HG03469 (cell line): ENCODE data around the gene SLC12A5.
"Not testable (repeated sequence)": the region's sequence is repeated elsewhere in the genome, so short reads cannot be mapped to it uniquely, and the experiment has no call there.

Source experiments
- ATAC-seq: cut with Tn5 transposase; IDR thresholded peaks from one replicate; pipeline ENCODE4 v1.9.1; 2021; ENCODE audit warnings: mild to moderate bottlenecking, moderate library complexity, moderate number of reproducible peaks; ENCODE audit not compliant: unreplicated experiment

The SLC12A5 gene

DNA sequence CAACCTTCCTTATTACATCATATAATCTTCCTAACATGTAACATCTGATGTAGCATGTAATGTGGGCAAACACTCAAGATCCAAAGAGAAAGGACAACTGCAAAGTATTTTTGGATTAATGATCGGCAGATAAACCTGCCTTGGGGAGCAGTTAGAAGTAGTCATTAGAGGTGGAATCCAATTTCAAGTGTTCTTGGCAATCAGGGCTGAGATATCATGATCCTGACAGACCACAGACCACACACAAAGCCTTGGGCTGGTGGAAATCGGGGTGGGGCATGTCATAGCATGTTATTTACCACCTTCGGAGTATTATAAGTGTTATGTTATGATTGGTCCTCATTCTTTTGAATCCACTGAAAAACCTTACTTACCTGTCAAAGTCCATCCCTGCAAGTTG is 44.4 kb downstream of the SLC12A5 start:
- ATAC-seq: no peak

DNA sequence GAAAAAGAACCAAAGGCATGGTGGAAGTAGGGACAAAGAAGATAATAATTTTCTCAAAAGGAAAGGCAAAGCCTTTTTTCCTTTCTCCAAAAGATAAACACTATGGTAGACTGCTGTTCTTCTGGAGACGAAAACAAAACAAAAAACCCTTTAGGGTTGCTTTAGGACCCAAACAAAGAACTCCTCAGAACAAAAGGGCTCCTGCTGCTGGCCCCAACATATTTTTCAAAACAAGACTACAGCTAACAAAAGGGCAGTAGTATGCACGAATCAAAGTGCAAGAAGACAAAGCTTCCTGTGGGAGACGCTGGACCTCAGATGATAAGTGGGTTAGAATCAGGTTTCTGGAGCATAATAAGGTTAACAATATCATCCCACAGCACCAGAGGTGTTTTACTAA is 45.0 kb downstream of the SLC12A5 start:
- no peak for ATAC-seq

DNA sequence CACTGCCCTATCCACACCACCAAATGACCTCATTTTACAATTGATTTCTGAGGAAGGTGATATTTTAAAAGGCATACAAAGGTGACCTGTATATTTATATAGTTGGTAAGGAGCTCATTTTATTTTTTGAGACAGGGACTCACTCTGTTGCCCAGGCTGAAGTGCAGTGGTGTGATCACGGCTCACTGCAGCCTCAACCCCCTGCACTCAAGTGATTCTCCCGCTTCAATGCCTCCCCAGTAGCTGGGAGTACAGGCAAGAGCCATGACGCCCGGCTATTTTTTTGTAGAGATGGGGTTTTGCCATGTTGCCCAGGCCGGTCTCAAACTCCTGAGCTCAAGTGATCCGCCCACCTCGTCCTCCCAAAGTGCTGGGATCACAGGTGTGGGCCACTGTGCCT is 47.8 kb downstream of the SLC12A5 start:
- no peak for ATAC-seq

DNA sequence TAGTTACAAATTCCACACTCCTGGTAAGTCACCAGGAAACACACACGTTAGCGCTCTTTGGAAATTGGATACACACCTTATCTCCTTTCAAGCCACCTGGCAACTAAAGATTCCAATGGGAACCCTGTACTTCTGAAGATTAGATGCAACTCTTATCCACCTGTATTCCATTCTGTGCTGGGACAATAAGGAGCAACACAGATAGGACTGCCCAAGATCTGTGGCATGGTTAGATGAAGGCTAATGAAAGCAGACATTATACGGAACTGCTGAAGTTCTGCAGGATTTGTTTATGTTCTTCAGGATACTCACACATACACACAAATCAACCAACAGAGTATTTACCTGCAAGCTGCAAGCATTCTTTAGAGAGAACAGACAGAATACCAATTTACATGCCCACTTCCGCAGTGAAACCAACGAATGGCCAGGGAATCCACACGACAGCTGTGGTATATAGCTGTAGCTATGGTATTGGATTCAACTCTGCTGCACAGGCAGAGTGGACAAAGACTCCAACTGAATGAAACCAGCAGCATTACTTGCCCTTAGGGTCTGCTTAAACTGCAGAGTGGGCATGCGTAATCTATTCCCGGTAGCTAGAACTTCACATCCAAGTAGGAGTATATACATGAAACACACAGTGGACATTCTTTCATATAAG is 48.8 kb downstream of the SLC12A5 start:
- no peak for ATAC-seq

DNA sequence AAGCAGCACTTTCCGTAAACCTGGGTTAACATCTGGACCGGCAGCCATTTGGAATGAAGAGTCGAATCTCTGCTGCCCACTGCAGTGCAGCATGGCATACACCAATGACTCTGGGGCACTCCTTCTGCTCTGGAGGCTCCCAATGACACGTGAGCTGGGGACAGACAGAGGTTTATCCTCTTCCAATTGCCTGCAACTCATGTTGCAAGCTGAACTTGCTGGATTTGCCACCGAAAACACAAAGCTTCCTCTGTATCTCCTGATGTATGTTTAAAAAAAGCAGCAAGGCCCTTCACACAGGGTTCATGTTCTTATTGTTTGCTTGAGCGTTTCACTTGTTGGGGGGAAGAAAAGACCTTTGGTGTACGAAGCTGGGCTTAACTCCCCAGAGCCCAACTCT is 49.9 kb downstream of the SLC12A5 start:
- no peak for ATAC-seq

DNA sequence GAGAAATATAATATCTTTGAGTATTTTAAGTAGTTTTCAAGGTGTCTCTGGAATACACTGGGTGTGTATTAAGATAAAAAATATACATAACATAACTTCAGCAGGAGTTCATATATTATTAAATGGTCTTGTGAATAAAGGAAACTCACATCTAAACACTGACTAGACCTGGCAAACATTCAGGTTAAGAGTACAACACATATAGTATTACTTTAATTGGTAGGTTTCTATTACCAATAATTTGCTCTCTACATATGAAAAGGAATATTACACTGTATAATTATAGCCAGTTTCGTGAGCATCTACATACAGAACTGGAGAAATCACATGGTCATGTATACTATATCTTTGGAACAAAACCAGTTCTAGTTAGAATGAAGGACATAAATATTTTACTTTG is 52.1 kb downstream of the SLC12A5 start:
- no peak for ATAC-seq

DNA sequence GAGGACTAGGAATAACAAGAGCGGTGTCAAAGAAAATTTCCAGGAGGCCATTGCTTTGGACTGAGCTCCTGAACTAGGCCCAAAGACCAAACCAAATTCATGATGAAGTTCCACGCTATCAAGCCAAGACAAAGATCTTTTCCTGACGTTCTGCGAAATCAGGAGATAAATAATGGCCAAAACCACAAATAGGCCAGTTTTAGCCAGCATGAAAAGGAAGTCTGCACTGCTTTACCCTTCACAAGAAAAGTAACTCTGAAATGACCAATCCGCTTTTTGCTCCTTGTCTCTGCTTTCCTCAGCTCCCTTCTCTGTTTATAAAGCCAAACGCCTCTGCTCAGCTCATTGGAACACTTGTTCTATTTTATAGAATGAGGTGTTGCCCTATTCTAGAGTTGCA is 54.1 kb downstream of the SLC12A5 start:
- no peak for ATAC-seq

DNA sequence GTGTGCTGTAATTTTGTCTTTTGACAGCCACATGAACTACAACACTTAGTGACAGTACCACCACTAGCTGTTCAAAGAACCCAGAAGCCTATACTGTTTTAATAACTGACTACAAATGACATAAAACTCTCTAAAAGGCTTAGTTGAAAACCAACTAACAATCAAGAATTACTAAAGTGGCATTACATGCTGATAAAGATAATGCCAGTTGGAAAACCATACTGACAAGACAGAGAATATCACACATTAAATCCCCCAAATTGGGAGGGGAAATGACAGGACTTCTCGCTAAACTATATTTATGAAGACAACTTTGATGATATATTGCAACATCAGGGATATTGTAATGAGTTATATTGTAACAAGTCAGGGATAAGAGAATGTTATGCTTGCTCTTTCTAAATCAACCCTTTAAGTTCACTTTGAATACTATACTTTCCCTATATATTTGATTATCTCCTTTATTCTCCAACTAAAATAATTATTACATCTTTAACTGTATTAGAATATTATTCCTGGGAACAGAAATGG is 54.6 kb downstream of the SLC12A5 start:
- ATAC-seq: no peak

DNA sequence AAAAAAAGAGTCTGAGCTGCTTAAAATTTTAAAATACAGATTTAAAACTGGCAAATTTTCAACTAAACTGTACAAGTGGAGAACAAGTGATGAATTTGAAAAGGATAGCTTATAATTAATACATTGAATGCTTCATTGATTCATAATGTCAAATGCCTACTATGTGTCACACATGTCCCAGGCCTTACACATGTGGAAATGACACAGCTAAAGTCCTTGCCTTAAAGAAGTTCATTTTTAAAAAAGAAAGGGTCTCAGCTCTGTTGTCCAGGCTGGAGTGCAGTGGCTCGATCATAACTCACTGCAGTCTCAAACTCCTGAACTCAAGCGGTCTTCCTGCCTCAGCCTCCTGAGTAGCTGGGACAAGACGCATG is 55.8 kb downstream of the SLC12A5 start:
- ATAC-seq: no peak

DNA sequence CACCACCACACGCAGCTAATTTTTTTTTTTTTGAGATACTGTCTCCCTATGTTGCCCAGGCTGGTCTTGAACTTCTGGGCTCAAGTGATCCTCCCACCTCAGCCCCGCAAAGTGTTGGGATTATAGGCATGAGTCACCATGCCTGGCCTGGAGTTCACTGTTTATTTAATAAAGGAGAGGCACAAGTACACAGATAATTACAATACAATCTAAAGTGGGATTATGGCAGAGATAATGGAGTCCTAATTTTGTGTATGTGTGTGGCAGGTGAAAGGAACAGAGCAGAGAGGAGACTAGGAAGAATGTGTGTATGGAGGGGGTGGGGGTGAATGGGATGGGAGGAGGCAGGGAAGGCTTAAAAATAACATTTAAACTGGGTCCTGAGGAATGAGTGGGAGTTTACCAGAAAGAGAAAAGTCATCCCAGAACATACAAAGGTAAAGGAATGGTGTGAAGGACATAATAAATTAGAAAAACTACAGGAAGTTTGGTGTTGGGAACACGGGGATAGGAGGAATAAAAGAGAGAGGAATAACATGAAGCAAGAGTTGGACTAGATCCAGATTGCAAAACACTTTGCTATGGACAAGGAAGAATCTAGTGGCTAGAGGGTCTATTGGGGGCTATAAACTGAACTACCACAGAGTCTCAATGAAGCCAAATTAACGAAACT is 56.3 kb downstream of the SLC12A5 start:
- ATAC-seq: no peak

DNA sequence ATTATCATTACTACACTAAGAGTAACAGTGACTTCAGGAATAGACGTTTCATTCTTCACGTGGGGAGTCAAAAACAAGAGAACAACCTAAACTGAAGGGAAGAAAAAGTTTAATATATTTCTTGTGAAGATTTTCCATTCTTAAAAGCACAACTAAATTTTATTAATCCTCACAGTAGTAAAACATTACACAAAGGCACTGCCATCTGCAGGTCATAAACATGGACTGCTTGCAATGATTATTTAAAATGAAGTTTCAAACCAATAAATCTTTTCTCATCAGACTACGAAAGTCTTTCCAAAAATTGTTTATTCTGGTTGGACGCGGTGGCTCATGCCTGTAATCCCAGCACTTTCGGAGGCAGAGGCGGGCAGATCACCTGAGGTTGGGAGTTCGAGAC is 58.1 kb downstream of the SLC12A5 start:
- no peak for ATAC-seq

DNA sequence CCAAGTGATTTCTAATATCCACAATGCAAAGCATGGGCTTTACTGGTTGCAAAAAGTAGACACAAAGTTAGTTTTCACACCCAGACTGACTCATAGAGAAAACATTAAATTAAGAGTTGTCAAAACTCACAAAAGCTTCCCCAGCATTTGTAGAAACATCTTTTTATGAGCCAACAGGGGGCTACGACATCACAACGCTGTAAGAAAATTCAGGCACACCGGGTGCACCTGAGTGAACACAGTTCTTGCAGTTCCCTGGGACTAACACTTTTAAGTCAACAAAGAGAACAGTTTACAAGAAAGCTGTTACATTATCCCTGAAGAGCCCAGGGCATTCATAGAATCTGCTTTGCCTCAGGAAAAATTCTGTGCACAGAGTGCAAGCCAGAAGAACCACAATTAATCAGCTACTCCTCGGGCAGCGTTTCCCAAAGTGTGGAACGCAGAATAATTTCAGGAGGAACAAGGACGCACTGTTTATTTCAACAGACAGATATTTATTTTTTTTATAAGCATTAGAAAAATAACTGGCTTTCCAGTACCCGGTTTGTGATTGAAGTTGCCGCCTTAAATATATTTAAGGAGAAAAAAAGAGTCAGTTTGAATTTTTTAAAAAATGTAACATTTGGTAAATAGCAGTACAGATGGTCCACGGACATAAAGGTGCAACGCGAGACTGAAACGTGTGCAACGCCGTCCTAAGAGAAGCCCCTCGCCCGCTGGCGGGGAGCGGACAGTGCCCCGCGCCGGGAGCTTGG is 59.6 kb downstream of the SLC12A5 start:
- no peak for ATAC-seq

DNA sequence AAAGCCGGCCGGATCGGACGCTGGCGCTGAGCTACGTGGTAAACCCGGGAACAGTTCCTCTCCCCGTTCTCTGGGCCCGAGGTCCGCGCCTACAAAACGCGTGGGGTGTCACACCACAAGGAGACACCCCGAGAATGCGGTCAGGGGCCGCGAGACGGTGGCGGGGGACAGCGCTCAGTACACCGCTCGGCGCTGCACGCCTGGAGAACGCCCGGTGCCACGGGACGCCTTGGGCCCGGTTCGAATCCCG is 60.1 kb downstream of the SLC12A5 start:
- ATAC-seq: no peak

DNA sequence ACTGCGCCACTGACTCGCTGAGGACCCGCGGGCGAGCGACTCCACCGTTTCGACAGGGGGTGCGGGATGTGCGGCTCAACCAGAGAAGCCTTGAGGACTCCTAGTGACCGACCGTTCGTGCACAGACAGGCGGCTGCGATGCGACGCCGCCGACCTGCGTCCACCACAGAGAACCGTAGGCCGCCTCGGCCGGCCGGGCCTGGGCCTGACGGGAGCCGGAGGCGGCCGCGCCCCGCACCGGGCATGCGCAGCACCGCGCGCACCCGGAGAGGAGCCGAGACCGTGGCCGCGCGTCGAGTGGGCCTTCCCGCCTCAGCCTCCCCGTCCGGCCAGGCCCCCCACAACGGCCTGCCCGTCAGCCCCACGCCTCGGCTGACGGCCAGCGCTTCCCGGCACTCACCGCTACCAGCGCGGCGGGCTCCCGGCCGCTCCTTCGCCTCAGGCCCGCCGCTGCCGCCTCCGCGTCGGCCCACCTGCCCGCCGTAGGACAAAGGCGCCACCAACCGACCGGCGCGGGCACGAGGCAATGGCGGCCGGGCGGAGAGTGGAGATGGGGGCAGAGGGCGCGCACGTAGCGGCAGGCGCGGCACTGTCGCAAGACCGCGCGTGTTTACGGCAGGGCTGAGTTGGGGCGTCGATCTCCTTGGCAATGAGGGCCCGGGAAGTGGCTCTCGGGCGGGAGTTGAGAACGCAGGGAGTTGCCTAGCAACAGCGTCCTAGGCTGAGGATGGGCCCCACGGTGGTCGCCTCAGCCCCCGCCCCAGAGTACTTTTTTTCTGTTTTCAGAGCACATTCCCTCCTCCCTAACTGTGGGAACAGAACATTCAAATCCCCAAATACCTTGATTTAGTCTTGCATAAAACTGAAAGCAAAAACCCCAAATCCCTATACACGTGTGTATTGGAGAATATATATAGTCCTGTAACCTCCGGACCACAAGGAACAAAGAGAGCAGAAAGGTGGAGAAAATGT is 60.7 kb downstream of the SLC12A5 start, which contains the start of gene NCOA5:
Gene NCOA5 (minus strand): TSS at position 546 of the 972 bp plus-strand sequence. CDS start 10,538 bp downstream, outside the sequence.
- ATAC-seq: peak; percentile 50

DNA sequence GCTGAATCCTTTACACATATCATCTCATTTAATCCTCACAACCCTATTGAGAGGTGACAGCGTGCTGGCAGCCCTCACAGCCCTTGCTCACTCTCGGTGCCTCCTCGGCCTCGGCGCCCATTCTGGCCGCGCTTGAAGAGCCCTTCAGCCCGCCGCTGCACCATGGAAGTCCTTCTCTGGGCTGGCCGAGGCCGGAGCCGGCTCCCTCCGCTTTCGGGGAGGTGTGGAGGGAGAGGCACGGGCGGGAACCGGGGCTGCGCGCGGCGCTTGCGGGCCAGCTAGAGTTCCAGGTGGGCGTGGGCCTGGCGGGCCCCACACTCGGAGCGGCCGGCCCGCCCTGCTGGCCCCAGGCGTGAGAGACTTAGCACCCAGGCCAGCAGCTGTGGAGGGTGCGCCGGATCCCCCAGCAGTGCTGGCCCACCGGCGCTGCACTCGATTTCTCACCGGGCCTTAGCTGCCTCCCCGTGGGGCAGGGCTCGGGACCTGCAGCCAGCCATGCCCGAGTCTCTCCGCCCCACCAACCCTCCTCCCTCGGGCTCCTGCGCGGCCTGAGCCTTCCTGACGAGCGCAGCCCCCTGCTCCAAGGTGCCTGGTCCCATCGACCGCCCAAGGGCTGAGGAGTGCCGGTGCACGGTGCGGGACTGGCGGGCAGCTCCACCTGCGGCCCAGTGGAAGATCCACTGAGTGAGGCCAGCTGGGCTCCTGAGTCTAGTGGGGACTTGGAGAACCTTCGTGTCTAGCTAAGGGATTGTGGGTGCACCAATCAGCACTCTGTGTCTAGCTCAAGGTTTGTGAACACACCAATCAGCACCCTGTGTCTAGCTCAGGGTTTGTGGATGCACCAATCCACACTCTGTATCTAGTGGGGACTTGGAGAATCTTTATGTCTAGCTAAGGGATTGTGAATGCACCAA is 62.9 kb downstream of the SLC12A5 start:
- ATAC-seq: not testable (repeated sequence)

DNA sequence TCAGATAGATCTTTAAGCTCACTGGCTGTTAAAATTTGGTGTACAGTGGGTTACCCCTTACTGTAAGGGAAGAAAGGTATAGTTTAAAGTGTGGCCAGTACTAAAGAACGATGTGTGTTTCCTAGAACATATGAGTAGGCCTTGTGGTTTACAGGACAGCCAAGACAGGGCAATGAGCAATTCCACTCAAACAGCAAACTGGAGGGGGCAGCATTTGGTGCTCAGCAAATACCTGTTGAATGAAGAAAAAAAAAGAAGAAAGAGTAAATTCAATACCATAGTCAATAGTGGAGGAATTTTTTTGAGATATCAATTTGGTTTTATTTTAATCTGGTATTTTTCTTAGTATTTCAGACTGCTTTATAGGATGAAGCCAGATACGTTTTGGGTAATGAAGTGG is 64.5 kb downstream of the SLC12A5 start:
- ATAC-seq: no peak

DNA sequence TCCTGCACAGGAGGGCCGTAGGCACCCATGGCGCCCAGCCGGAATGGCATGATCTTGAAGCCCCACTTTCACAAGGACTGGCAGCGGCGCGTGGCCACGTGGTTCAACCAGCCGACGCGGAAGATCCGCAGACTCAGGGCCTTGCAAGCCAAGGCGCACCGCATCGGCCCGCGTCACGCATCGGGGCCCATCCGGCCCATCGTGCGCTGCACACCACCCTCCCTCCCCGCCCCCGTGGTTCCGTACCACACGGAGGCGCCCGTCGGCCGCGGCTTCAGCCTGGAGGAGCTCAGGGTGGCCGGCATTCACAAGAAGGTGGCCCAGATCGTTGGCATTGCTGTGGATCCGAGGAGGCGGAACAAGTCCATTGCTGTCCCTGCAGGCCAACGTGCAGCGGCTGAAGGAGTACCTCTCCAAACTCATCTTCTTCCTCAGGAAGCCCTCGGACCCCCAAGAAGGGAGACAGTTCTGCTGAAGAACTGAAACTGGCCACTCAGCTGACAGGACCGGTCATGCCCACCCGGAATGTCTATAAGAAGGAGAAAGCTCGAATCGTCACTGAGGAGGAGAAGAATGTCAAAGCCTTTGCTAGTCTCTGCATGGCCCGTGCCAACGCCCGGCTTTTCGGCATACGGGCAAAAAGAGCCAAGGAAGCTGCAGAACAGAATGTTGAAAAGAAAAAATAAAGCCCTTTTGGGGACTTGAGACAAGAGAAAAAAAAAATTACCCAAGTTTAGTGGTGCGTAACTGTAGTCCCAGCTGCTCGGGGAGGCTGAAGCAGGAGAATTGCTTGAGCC is 70.7 kb downstream of the SLC12A5 start:
- no peak for ATAC-seq

DNA sequence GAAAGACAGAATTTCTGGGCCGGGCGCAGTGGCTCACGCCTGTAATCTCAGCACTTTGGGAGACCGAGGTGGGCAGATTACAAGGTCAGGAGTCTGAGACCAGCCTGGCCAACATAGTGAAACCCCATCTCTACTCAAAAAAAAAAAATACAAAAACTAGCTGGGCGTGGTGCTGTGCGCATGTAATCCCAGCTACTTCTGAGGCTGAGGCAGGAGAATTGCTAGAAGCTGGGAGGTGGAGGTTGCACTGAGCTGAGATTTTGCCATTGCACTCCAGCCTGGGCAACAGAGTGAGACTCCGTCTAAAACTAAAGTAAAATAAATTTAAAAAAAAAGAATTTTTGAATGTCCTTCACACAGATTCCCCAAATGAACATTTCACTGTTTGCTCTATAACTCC is 71.4 kb downstream of the SLC12A5 start:
- ATAC-seq: not testable (repeated sequence)

DNA sequence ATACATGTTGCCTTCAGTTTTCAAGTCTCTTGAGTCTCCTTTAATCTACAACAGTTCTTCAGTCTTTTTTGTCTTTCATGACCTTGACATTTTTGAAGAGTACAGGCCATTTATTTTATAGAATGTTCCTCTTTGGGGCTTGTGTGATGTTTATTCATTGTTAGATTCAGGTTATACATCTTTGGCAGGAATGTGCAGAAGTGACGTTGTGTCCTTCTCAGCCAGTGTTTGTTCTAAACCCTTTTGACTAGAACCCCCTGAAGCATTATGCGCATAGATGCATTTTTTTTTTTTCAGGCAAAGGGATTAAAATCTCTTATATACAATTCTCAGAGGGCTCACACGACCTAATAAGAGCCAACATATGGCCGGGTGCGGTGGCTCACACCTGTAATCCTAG is 72.0 kb downstream of the SLC12A5 start:
- no peak for ATAC-seq
